NCI-H446 treated with DMSO at 0.1 percent for 48 hours (cell line): Measurements from ENCODE around the gene CTPS1.

ENCODE experiments used
- DNase-seq: peaks from one replicate; lab custom pipeline; 2025; lab: John Stamatoyannopoulos, UW

CTPS1 gene

DNA sequence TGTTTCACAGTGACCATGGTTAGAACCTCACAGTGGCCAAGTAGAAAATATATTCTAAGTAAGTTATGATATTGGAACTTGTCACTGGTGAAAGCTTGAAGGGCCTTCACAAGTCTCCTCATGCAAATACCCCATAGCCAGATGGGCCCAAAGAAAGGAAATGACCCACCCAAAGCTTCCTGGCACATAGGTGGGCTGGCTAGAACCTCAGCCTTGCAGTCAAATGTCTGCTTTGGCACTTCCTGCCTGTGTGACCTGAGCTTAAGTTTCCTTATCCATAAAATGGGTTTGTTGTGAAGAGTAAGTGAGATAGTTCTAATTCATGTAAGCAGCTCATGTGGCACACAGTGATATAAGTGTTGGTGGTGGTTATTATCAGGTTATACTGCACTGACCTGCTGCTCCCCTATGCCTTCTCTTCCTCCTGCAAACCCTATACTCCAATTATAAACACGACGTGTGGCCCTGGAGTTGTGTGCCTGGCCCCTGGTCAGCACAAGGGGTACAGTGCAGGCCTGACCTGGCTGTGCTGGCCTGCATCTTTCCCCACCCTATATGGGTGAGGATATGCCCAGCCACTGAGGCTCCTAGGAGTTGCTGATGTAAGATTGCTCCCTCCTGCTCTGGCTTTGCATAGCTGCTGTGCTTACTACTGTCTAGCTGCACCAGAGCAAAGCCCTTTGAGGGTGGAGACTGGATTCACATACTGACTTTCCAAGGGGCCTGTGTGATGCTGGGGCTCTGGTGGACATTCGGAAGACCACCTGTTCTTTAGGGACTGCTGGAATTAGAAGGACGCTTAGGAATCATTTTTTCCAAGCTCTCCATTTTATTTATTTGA, 46.7 kb downstream of the CTPS1 start:
- no peak for DNase-seq

DNA sequence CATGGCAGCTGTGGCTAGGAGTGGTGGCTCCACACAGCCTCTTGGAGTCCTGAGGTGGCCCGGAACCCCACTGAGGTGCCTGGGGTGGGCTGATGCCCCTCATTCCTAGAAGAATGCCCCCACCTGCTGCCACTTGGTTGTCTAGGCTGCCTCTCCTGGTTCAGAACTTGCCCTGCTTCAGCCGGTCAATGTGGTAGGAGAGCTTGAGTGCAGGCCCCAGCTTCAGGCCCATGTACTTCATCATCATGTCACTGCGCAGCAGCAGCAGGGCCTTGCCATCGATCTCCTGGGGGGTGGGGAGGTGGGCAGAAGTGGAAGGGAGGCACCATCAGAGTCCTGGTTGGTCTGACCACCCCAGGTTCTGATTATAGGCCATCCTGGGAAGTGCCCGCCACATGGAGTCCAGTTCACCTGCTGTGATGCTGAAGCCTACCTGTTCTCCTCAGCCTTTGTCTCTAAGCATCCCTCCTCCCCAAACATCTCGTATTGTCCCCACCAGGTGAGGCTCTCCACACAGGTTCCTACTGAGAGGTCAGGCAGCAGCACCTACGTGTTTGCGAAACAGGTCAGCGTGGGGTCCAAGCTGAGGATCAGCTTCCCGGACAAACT, 48.6 kb downstream of the CTPS1 start:
- no peak for DNase-seq

DNA sequence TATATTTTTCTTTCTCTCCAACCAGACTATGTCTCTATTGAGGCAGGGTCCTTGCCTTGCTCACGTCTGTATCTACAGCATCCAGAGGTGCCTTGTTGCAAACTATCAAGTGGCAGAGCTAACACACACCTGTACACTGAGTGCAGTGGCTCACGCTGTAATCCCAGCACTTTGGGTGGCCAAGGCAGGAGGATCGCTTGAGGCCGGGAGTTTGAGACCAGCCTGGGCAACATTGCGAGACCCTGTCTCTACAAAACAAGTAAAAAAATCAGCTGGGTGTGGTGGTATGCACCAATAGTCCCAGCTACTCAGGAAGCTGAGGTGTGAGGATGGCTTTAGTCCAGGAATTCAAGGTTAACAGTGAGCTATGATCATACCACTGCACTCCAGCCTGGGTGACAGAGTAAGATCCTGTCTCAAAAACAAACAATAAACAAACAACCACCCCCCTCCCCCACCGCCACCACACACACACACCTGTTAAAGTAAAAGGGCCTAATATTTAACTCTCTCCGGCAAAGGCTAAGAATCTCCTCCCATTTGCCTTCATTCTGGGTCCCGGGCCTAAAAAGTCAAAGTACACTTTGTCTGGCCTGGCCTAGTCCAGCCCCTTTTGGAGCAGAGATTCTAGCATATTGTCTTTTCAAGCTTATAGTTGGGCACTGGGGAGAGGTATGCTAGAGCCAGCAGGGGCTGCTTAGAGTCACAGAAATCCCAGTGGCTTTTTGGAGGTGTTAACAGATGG, 51.5 kb downstream of the CTPS1 start:
- DNase-seq: no peak

DNA sequence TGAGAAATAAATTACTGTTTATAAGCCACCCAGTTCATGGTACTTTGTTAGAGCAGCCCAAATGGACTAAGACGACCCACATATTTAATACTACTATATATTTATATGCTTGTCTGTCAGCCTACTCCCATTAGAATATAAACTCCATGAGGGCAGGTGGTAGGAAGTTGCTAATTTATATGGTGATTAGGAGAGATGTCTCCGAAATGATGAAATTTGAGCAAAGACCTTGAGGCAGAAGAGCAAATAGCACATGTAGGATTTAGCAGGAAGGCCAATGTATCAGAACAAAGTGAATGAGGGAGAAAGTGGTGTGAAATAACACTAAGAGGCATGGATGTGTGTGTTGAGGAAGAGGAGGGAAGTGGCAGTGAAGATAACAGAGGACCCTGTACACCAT, 52.7 kb downstream of the CTPS1 start:
- DNase-seq: no peak

DNA sequence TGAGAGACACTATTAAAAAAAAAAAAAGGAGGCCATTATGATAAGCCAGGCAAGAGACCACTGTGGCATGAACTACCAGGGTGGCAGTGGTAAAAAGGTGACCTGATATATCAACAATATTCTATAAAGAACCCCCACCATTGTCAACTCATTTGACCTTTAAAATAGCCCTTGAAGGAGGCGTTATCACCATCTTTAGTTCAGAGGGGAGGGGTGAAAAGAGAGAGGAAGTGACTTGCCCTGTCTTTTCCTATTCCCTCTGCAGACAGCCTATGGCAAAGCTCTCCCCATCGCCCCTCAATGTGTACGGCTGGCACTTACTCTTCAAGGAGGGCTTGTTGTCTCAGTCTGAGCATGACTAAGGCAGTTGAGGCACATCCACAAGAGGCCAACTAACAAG, 53.8 kb downstream of the CTPS1 start:
- DNase-seq: no peak

DNA sequence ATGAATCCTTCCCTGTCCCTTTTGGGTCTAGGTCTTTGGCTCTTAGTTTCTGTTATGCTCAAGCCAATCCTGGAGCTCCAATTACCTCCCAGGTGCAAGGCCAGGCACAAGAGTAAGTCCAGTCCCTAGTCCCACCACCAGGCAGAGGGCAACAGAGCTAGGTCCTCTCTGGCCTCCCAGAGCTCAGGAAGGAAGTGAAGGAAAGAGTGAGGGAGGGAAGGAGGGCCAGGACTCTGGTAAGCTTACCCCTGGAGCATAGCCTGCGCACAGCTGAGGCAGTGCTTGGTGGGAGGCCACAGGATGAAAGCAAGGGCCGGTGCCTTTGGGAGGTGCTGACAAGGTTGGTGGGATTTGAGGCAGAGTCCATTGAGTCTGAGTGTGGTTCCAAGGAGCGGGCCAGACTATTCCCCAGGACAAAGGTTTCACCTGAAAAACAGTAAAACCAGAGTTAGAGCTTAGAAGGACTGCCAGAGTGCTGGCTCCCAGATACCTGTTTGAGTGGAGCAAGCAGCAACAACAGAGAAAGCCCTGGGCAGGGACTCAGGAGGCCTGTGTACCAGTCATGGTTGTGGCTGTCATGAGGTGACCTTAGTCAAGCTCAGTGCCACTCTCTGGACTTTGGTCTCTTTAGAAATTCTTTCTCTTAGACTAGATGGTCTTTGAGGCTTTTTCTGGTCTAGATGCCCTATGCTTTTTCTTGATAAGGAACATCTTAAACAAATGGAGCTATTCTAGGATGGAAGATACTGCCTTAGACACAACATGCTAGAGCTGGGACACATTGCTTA, 57.8 kb downstream of the CTPS1 start:
- DNase-seq: no peak

DNA sequence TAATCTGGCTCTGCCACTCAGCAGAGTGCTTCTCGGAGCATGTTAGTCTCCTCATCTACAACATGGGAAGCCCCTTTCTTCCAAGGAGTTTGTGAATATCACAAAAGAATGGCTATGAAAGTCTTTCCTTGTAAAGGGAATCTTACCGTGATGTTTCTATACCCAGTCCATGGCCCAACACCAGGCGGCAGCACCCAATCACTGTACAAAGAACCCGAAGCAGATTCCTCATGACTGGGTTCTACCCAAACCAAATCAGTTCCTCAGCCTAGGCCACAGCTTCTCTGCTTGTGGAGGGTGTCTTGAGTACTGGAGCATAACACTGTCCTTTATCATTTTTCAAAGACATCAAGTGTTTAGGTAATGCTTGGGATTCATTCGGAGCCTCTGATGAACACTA, 58.6 kb downstream of the CTPS1 start:
- no peak for DNase-seq

DNA sequence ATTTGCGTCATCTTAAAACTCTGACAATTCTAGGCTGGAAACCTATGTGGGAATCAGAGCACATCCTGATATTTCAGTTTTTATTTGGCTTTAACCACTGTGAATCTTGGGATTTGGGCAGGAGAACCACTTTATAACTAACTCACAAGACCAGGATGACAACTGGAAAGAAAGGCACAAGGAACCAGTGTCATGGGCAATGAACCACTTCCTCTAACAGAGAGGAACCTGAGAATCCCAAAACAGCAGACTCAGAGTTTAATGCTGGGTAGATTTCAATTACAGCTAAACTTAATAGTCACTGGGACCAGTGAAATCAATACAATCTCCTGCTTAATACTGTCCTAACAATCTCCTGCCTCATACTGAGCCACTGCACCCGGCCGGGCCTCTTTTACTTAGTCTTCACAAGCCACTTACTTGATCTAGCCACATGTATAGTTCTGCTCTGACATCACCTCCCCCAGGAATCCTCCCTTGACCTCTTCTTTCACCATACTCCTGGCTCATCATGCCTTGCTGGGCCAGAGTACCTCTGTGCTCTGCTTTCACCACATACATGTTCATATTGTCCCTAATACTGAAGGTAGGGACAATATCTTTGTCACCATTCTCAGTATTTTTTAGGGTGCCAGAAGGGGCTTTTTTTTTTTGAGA, 62.2 kb downstream of the CTPS1 start:
- no peak for DNase-seq

DNA sequence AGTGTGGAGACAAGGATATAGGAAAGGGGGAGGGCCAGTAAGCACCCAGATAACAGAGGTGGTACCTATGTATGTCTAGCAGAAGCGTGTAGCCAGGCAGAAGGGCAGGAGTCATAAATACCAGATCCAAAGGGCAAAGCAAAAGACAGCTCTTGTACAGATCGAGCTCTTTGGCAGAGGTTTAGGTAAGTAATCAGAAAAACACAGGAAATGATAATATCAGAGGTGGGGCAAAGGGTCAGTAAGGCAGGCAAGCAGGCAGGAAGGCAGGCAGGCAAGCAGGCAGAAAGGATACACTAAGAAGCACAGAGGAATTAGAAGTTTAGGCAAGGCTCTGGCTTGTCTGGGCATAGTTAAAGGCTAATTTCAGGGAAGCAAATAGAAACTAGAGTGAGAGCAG, 64.7 kb downstream of the CTPS1 start:
- no peak for DNase-seq

DNA sequence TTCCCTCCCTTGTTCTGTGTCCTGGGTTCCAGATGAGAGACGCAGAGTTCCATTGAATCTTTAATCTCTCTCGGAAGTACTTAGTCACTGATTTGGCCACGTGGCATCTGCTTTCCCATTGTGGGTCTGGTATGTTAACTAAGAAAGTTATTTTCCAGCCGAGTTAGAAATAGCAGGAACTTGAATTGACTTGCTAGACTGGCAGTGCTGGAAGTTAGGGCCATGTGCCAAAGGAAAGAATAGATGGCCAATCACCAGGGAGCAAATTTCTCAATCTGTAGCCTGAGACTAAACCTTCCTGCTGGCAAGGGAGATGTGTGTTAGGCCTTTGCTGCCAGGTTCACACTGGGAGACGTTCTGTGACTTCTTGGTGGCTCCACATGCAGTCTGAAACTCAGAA, 66.2 kb downstream of the CTPS1 start:
- DNase-seq: peak; percentile 75

DNA sequence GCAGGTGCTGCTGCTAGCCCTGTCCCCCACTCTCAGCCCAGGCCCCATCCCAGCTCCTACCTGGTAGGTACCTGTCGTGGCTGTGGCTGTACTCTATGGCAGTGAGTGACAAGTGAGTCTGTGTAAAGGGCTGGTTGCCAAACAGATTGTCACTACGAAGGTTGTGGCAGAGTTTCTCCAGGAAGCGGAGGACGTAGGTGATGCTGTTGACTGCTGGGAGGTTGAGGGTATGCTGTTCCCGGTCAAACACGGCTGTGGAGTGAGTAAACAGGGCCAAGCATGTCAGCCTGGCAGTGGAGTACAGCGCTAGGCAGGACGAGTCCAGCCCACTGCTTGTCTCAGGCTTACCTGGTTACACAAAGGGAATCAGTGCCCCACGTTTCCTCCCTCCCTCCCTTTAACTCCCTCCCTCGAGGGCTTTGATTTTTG, 66.9 kb downstream of the CTPS1 start:
- DNase-seq: no peak

DNA sequence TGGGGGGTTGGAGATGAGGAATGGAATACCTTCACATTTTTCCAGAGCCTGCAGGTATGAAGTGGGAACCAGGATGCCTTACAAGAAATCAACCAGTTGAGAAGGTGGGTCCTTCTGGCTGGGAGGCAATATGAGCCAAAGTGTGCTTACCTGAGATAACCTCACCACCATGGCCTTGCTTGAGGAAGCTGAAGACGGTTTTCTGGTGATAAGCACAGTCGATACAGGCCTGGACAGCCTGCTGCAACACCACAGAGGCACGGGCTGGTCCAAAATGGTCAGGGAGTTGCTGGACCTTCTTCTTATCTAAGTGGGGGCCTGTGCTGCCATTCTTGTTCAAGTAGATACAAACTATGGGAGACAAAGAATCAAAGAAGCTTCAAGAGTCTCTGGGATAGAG, 69.0 kb downstream of the CTPS1 start:
- DNase-seq: no peak

DNA sequence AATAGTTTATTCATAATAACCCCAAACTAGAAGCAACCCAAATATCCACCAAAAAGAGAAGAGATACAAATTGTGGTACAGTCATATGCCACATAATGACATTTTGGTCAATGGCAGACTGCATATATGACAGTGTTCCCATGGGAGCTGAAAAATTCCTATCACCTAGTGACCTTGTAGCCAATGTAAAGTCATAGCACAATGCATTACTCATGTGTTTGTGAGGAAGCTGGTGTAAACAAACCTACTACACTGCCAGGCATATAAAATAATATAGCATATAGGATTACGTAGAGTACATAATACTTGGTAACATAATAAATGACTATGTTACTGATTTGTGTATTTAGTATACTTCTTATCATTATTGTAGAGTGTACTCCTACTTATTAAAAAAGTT, 71.5 kb downstream of the CTPS1 start:
- no peak for DNase-seq

DNA sequence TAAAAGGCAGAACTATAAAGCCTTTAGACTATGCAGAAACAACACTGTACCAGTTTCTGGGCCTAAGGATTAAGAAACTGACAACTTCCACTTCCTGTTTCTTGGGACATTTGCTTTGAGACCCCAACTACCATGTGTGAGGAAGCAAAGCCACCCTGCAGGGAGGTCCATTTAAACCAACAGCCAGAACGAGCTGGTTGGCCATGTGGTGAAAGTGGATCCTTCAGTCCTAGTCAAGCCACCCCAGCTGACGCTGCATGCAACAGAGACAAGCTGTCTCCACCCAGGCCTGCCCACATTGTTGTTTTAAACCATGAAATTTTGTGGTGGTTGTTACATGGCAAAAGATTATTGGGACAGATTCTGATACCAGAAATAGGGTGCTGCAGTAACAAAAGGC, 73.8 kb downstream of the CTPS1 start:
- DNase-seq: no peak

DNA sequence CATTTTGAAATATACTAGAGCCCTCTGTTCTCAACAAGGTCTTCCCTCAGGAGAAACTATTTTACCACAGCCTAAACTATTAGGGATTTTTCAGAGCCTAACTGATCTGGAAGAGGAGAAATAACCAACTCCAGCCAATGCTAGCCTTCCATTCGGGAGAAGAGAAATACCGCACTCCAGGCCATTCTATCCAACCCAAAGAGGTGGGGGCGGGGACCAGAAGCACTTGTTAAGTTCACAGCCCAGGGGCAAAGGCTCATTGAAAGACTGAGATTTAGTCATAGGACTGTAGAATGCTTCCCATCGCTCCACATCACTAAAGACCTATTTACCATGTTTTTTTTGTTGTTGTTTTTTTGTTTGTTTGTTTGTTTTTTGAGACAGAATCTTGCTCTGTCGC, 77.4 kb downstream of the CTPS1 start:
- no peak for DNase-seq
